K562 (cell line): ENCODE measurements around the gene NOSTRIN. TPM values are rescaled to one million over a fixed set of nuclear protein-coding genes. Genes with fewer than 3 reads are reported as not detected.
A peak's percentile ranks its signal among the peaks of the same experiment; 100 is the strongest.

ENCODE experiments used
- ATAC-seq: fragments of 200-7000 bp; cut with Tn5 transposase; 3 replicates; pipeline ENCODE4 v1.9.1; 2020; ENCODE audit warnings: moderate library complexity
- BruUV-seq: library from RNA; stranded (reverse); fragments of 400-500 nt; replicated peaks from 2 replicates; lab custom pipeline; 2021; lab: Mats Ljungman, UMichigan
- CTCF ChIA-PET: fragments of 300-600 bp; formaldehyde crosslinking; extraction: SDS; loops from one replicate; lab custom pipeline; 2021; ENCODE audit warnings: low intra/inter-chr PET ratio; lab: Yijun Ruan, JAX
- POLR2A ChIA-PET: fragments of 300-600, 350-650 bp; sonication (Branson Sonifier 250); formaldehyde crosslinking; extraction: SDS; loops from one replicate; lab custom pipeline; 2021; ENCODE audit warnings: antibody characterized with exemption, inconsistent platforms; lab: Yijun Ruan, JAX
- DNase-seq, 4 experiments: peaks; one replicate each; pipeline versions ENCODE4 v3.0.0 to v3.0.0-alpha.2; 2011 to 2018; ENCODE audit warnings: low spot score in 3 of 4, mixed read lengths in 3 of 4; ENCODE audit errors: extremely low read depth in 1 of 4
- FAIRE-seq: peaks from 2 replicates; lab custom pipeline; 2011; peaks lifted over from hg19 to GRCh38; lab: Jason Lieb, UNC
- H2AFZ ChIP-seq: 2 replicates; pipeline ENCODE4 v1.6.0; 2011; ENCODE audit warnings: low read depth, low read length, control low read depth, inconsistent platforms
- H3K27ac ChIP-seq: fragments of 200-600 bp; 3 replicates; pipeline ENCODE4 v1.8.0; 2011; ENCODE audit warnings: low read depth, mild to moderate bottlenecking, control low read depth, inconsistent platforms, low read length, moderate library complexity, mixed read lengths; ENCODE audit errors: extremely low read depth
- H3K27me3 ChIP-seq, 2 experiments: fragments of 300-600 bp in 1 of 2; 2 replicates in 1 of 2; 3 replicates in 1 of 2; pipeline versions ENCODE4 v1.6.0 to v1.8.0; 2011; ENCODE audit warnings: inconsistent platforms in 2 of 2, low read length in 2 of 2, mild to moderate bottlenecking in 1 of 2, mixed read lengths in 1 of 2, moderate library complexity in 1 of 2; ENCODE audit not compliant: control insufficient read depth in 2 of 2, insufficient read depth in 2 of 2
- H3K36me3 ChIP-seq: fragments of 300-600 bp; 3 replicates; pipeline ENCODE4 v1.8.0; 2011; ENCODE audit warnings: mild to moderate bottlenecking, low read length, inconsistent platforms; ENCODE audit not compliant: control insufficient read depth, insufficient read depth
- H3K4me1 ChIP-seq, 2 experiments: fragments of 200-600 bp in 1 of 2; replicated peaks in 1 of 2; 2 replicates in 1 of 2; 3 replicates in 1 of 2; pipeline versions ENCODE4 v1.5.1 to v1.8.0; 2011; ENCODE audit warnings: inconsistent platforms in 2 of 2, low read length in 2 of 2, mild to moderate bottlenecking in 1 of 2, mixed read lengths in 1 of 2, moderate library complexity in 1 of 2; ENCODE audit not compliant: control insufficient read depth in 2 of 2, insufficient read depth in 2 of 2
- H3K4me2 ChIP-seq: 2 replicates; pipeline ENCODE4 v1.6.1; 2011; ENCODE audit warnings: low read length, control low read depth, inconsistent platforms, mixed read lengths; ENCODE audit not compliant: insufficient read depth
- H3K4me3 ChIP-seq: fragments of 200-600 bp; sonication (generic), shearing (Covaris generic); 2 replicates; pipeline ENCODE4 v1.5.1; 2016; ENCODE audit warnings: control low read depth, inconsistent platforms
- H3K79me2 ChIP-seq: fragments of 200-600 bp; 3 replicates; pipeline ENCODE4 v1.8.0; 2011; ENCODE audit warnings: low read length, inconsistent platforms; ENCODE audit not compliant: control insufficient read depth, insufficient read depth
- H3K9ac ChIP-seq, 2 experiments: 2 replicates each; pipeline versions ENCODE4 v1.6.0 to v1.6.1; 2011; ENCODE audit warnings: low read depth in 2 of 2, low read length in 2 of 2, control low read depth in 1 of 2, inconsistent platforms in 1 of 2, mild to moderate bottlenecking in 1 of 2, mixed read lengths in 1 of 2; ENCODE audit not compliant: insufficient read depth in 1 of 2
- H3K9me1 ChIP-seq: one replicate; pipeline ENCODE4 v1.6.0; 2011; ENCODE audit warnings: inconsistent platforms, mild to moderate bottlenecking, low read length, moderate library complexity; ENCODE audit not compliant: control insufficient read depth, insufficient read depth
- H3K9me3 ChIP-seq: replicated peaks from 2 replicates; pipeline ENCODE4 v1.5.1; 2011; ENCODE audit warnings: low read depth, low read length, inconsistent platforms; ENCODE audit not compliant: control insufficient read depth, insufficient read depth
- H4K20me1 ChIP-seq: replicated peaks from 2 replicates; pipeline ENCODE4 v1.6.1; 2011; ENCODE audit warnings: low read length, inconsistent platforms, mixed read lengths; ENCODE audit not compliant: control insufficient read depth, insufficient read depth
- CUX1 ChIP-seq: fragments of 200-800 bp; sonication (Bioruptor generic); IDR thresholded peaks from 2 replicates; pipeline ENCODE4 v1.6.1; 2016; ENCODE audit warnings: missing genetic modification characterization, missing compliant biosample characterization
- DMBX1 ChIP-seq: fragments of 250-450 bp; sonication (Bioruptor Pico); IDR thresholded peaks from 2 replicates; pipeline ENCODE4 v1.8.0; 2022; ENCODE audit warnings: inconsistent platforms, mild to moderate bottlenecking, moderate library complexity, borderline replicate concordance
- JUNB ChIP-seq: fragments of 450-650 bp; formaldehyde crosslinking; conservative IDR thresholded peaks from 2 replicates; pipeline ENCODE4 v1.4.0; 2020; ENCODE audit warnings: mild to moderate bottlenecking
- JUND ChIP-seq, 2 experiments: IDR thresholded peaks; 2 replicates in 1 of 2; 3 replicates in 1 of 2; pipeline ENCODE4 v1.6.1; 2011; ENCODE audit warnings: borderline replicate concordance in 2 of 2, low read depth in 2 of 2, low read length in 2 of 2, improper control_type of control experiment in 1 of 2, missing biosample characterization in 1 of 2, missing genetic modification characterization in 1 of 2, missing genetic modification reagents in 1 of 2
- KLF6 ChIP-seq: fragments of 250-450 bp; sonication (Bioruptor Pico); IDR thresholded peaks from 2 replicates; pipeline ENCODE4 v1.4.0; 2020; ENCODE audit warnings: mild to moderate bottlenecking, moderate library complexity, borderline replicate concordance
- NUFIP1 ChIP-seq: fragments of 450-650 bp; IDR thresholded peaks from 2 replicates; pipeline ENCODE4 v1.6.1; 2018; ENCODE audit not compliant: partially characterized antibody
- PHTF2 ChIP-seq: fragments of 250-450 bp; sonication (Bioruptor Pico); IDR thresholded peaks from 2 replicates; pipeline ENCODE4 v1.5.0; 2021; ENCODE audit warnings: mild to moderate bottlenecking
- PREB ChIP-seq: sonication (generic); formaldehyde crosslinking; IDR thresholded peaks from 2 replicates; pipeline ENCODE4 v1.8.1; 2023; ENCODE audit warnings: mild to moderate bottlenecking, missing genetic modification reagents
- SNAPC5 ChIP-seq: fragments of 250-450 bp; sonication (Bioruptor Pico); IDR thresholded peaks from 2 replicates; pipeline ENCODE4 v1.8.0; 2021; ENCODE audit warnings: moderate library complexity, mild to moderate bottlenecking, inconsistent platforms
- SPI1 ChIP-seq: IDR thresholded peaks from 2 replicates; pipeline ENCODE4 v1.6.1; 2011; ENCODE audit warnings: low read depth, low read length, control low read depth, borderline replicate concordance
- ZKSCAN1 ChIP-seq: fragments of 150-350 bp; IDR thresholded peaks from 2 replicates; pipeline ENCODE4 v1.6.1; 2016; ENCODE audit warnings: low read depth, low read length
- ZNF699 ChIP-seq: fragments of 250-450 bp; sonication (Bioruptor Pico); IDR thresholded peaks from 2 replicates; pipeline ENCODE4 v1.8.0; 2021; ENCODE audit warnings: mild to moderate bottlenecking, moderate library complexity; ENCODE audit not compliant: insufficient replicate concordance
- WGBS: fragments of 100-300 bp; shearing (Covaris generic); methylation state at CpG from one replicate; pipeline ENCODE4 v1.1.6; 2016; ENCODE audit warnings: low coverage, mixed read lengths; ENCODE audit not compliant: insufficient coverage; ENCODE audit errors: missing lambda C conversion rate; 5-methylcytosine and 5-hydroxymethylcytosine counted together
- in situ Hi-C: fragments of 300-500 bp; cut with MboI; formaldehyde crosslinking; loops from 4 replicates; pipeline ENCODE4 v1.15.0; 2018; ENCODE audit warnings: inconsistent platforms, mixed read lengths
- intact Hi-C: fragments of 100-400 bp; cut with micrococcal nuclease; formaldehyde crosslinking; loops from 2 replicates; pipeline ENCODE4 v1.14.2; 2022
- polyA plus RNA-seq, 8 experiments: library from polyadenylated mRNA; depleted of rRNA in 4 of 8; stranded (reverse) in 5 of 8; unstranded in 3 of 8; fragments of >200 nt; fragmentation: Nextera tagmentation in 2 of 8; fragmentation: Illumina TruSeq in 1 of 8; extraction: Ambion mirVana in 2 of 8; extraction: Trizol in 1 of 8; gene quantifications; 2 replicates each; pipeline versions ENCODE4 v1.2.1 to v1.2.3, GENCODE V29; 2011 to 2014; ENCODE audit warnings: inconsistent platforms in 1 of 8, missing spikeins in 1 of 8
- total RNA-seq, 7 experiments: library from RNA; depleted of rRNA in 6 of 7; stranded (reverse); fragments of >200 nt in 6 of 7; fragmentation: Illumina TruSeq in 2 of 7; extraction: Trizol in 2 of 7; gene quantifications; 2 replicates each; pipeline versions ENCODE4 v1.2.1 to v1.2.3, GENCODE V29; 2011 to 2021; ENCODE audit warnings: low replicate concordance in 1 of 7

Gene NOSTRIN
- total and polyA plus RNA-seq, 9 of the 15 experiments (the other 6 are each of a cell fraction or from before 2014, with no cell fraction given): 26.7 to 82.9 (median 56.3) TPM

GRCh38 chr2:168798076-168798887 lies 4.2 kb upstream of the NOSTRIN start (continued):
- TF ChIP-seq SNAPC5 (no peak), PHTF2 (CRISPR knock-in tag) (no peak), DMBX1 (peak; percentile 81), ZKSCAN1 (0 out of 2 replicates have a peak, but pooled peaks have one; percentile 30), NUFIP1 (peak; percentile 76), KLF6 (CRISPR knock-in tag) (peak; percentile 40; the same call in 1 of the 2 replicates)

GRCh38 chr2:168798888-168799410 lies 3.5 kb upstream of the NOSTRIN start:
- peaks cover 25 to 69% of the 10 kb centered on the region in 2 experiments for H3K4me1 ChIP-seq
- H3K9ac ChIP-seq: peak overlapping the region in 1 of 2 experiments; percentile 67; a peak in 2 of 4 replicates
- H3K4me3 ChIP-seq: no peak overlapping the region
- no peaks in the 10 kb centered on the region for H3K27me3 ChIP-seq
- H4K20me1 ChIP-seq: no peaks in the 10 kb centered on the region
- ChIA-PET CTCF (no interaction called here), POLR2A (interaction anchor here (1.2 to 7.3 kb wide), 4 partner anchors 9 to 25 kb away, joined by 3 to 81 read pairs (median 5); no protein-coding TSS in a partner anchor)
- WGBS: 30% methylated on average over 1 of the region's 1 CpG
- intact Hi-C loops: loop anchor here (1.0 kb wide), 1 partner anchor 25 kb away; no protein-coding TSS in a partner anchor
- H3K27ac ChIP-seq: peak overlapping the region; percentile 82
- FAIRE-seq (no peak), ATAC-seq (peak; percentile 6), DNase-seq (peak; percentile 29 to 64 (median 46))
- no peaks in the 10 kb centered on the region for H3K9me3 ChIP-seq
- in situ Hi-C loops: no loop called here
- H3K79me2 ChIP-seq: peaks cover 13% of the 10 kb centered on the region
- peak overlapping the region; percentile 49 for H3K4me2 ChIP-seq
- H2AFZ ChIP-seq: peak overlapping the region; percentile 82
- BruUV-seq: no TSS peak
- no peaks in the 10 kb centered on the region for H3K36me3 ChIP-seq
- peaks cover 4% of the 10 kb centered on the region for H3K9me1 ChIP-seq
- TF ChIP-seq PREB (CRISPR knock-in tag) (no peak), ZNF699 (CRISPR knock-in tag) (no peak), JUNB (CRISPR knock-in tag) (0 out of 2 replicates have a peak, but pooled peaks have one; percentile 31), JUND (IDR thresholded peaks at IDR 0.05; ENCODE audit: borderline replicate concordance, low read depth, low read length) (peak; percentile 31; the same call in 1 of the 2 replicates), JUND (tag; IDR thresholded peaks at IDR 0.05; ENCODE audit: borderline replicate concordance, low read depth, low read length) (no peak; the same call in 2 of the 3 replicates), CUX1 (CRISPR knock-in tag) (peak; percentile 22; the same call in 1 of the 2 replicates), SPI1 (peak; percentile 38; the same call in 1 of the 2 replicates)
